Loucy (cell line): ENCODE data around the gene BRAP.

Source experiments
- CTCF ChIP-seq: fragments of 200-600 bp; sonication (generic); conservative IDR thresholded peaks from 2 replicates; pipeline ENCODE4 v1.5.1; 2014; ENCODE audit warnings: mild to moderate bottlenecking, antibody characterized with exemption, low read length
- EZH2phosphoT487 ChIP-seq: fragments of 200-600 bp; IDR thresholded peaks from 2 replicates; pipeline ENCODE4 v1.6.1; 2018; ENCODE audit warnings: antibody characterized with exemption, mild to moderate bottlenecking, moderate library complexity, borderline replicate concordance

GRCh38 chr12:111635524-111635923 is 50.2 kb downstream of the BRAP start:
- TF ChIP-seq CTCF (no peak), EZH2phosphoT487 (no peak)
